ENCODE data around the gene KIF26B. TPM values are rescaled to one million over a fixed set of nuclear protein-coding genes. Genes with fewer than 3 reads are reported as not detected.

KIF26B gene
- total and polyA plus RNA-seq, 2 of the 4 experiments (the other 2 are of a cell fraction) = 0.53 to 0.54 TPM

- H3K27me3 ChIP-seq (ENCODE audit: control insufficient read depth, insufficient read depth, low read length) = no peaks in the 10 kb centered on the region
- H2AK9ac ChIP-seq (replicated peaks; ENCODE audit: low read depth, low read length, poor library complexity) = no peak overlapping the region
- peaks cover 16% of the 10 kb centered on the region for H3K36me3 ChIP-seq (ENCODE audit: control insufficient read depth, insufficient read depth, low read length)
- CTCF ChIA-PET = no interaction called here
- no peak for ATAC-seq (ENCODE audit: low read depth)
- no peak overlapping the region for H3K14ac ChIP-seq (replicated peaks; ENCODE audit: low read depth, low read length)
- POLR2A ChIA-PET (ENCODE audit: unreplicated experiment) = no interaction called here
- H3K9ac ChIP-seq (ENCODE audit: low read depth, low read length) = no peak overlapping the region
- no TSS peak for BruUV-seq (replicated peaks)
- 100% methylated on average over 3 of the region's 15 CpGs; no CpG with 5 or more reads in 1 of the 2 experiments for WGBS, 2 experiments (ENCODE audit: extremely low coverage in 2 of 2, insufficient read length in 1 of 2)
- TF ChIP-seq, protein P1, sequence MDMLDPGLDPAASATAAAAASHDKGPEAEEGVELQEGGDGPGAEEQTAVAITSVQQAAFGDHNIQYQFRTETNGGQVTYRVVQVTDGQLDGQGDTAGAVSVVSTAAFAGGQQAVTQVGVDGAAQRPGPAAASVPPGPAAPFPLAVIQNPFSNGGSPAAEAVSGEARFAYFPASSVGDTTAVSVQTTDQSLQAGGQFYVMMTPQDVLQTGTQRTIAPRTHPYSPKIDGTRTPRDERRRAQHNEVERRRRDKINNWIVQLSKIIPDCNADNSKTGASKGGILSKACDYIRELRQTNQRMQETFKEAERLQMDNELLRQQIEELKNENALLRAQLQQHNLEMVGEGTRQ (IDR thresholded peaks at IDR 0.05; ENCODE audit: low read depth, low read length) = no peak
- TF ChIP-seq MXI1 (IDR thresholded peaks at IDR 0.05; ENCODE audit: borderline replicate concordance, low read depth, low read length) = no peak
- TF ChIP-seq CTCF (conservative IDR thresholded peaks at IDR 0.05; ENCODE audit: low read depth, low read length) = no peak
- TF ChIP-seq RCOR1 (IDR thresholded peaks at IDR 0.05; ENCODE audit: insufficient replicate concordance, low read length) = no peak
- H3K18ac ChIP-seq (ENCODE audit: low read depth, low read length) = no peak overlapping the region
- no peaks in the 10 kb centered on the region for H4K20me1 ChIP-seq (ENCODE audit: insufficient read depth, low read length)
- H3K27ac ChIP-seq (ENCODE audit: insufficient read depth, low read length) = no peak overlapping the region
- in situ Hi-C loops (cut with MboI; ENCODE audit: low sequenced_read_pairs) = no loop called here
- no peak overlapping the region for H4K91ac ChIP-seq (ENCODE audit: insufficient read depth, low read depth, low read length)
- H2BK15ac ChIP-seq (ENCODE audit: low read depth, low read length) = no peak overlapping the region
- intact Hi-C loops (cut with micrococcal nuclease) = no loop called here
- H4K5ac ChIP-seq (ENCODE audit: low read depth, low read length) = no peak overlapping the region
- no peak overlapping the region for H2AK5ac ChIP-seq (ENCODE audit: low read depth, low read length)
- no peak overlapping the region for H3K4me2 ChIP-seq (ENCODE audit: low read depth, low read length)
- H3K9me1 ChIP-seq (ENCODE audit: insufficient read depth, low read length) = no peaks in the 10 kb centered on the region
- H3K4me1 ChIP-seq (ENCODE audit: control insufficient read depth, insufficient read depth, low read length) = no peaks in the 10 kb centered on the region
- H3K56ac ChIP-seq (ENCODE audit: extremely low read depth, insufficient read depth, low read length) = no peak overlapping the region
- DNase-seq = no peak
- no peak overlapping the region for H3K23ac ChIP-seq (ENCODE audit: low read depth, low read length)
- no peak overlapping the region for H2AFZ ChIP-seq (replicated peaks; ENCODE audit: low read length, poor library complexity)
- H3K9me3 ChIP-seq (ENCODE audit: control insufficient read depth, insufficient read depth, low read length) = no peaks in the 10 kb centered on the region
- H2BK120ac ChIP-seq (ENCODE audit: low read depth, low read length) = no peak overlapping the region
- H3K79me1 ChIP-seq (ENCODE audit: low read depth in 1 of 2, low read length in 2 of 2) = no peaks in the 10 kb centered on the region
- dilution Hi-C loops (cut with HindIII; ENCODE audit: low sequenced_read_pairs, unreplicated experiment) = no loop called here
- no peak overlapping the region for H4K8ac ChIP-seq (ENCODE audit: low read depth in 2 of 2, low read length in 2 of 2)
- no peak overlapping the region for H2BK5ac ChIP-seq (ENCODE audit: low read depth, low read length, poor library complexity, severe bottlenecking)
- H3K4me3 ChIP-seq (ENCODE audit: insufficient read depth, low read depth, low read length) = no peak overlapping the region
- H3K4ac ChIP-seq (ENCODE audit: low read depth, low read length) = no peak overlapping the region
- no peak overlapping the region for H2BK20ac ChIP-seq (ENCODE audit: low read depth, low read length)
Measured at GRCh38 chr1:245370175-245370825, 215.5 kb downstream of the KIF26B start.

All from IMR-90 (cell line).